C4-2B (cell line): ENCODE data around the gene DGKD.
A peak's percentile ranks its signal among the peaks of the same experiment; 100 is the strongest.

Source experiments
- H3K27ac ChIP-seq: fragments of 450-650 bp; 2 replicates; pipeline ENCODE4 v1.5.1; 2017
- ZFX ChIP-seq: fragments of 450-650 bp; IDR thresholded peaks from 2 replicates; pipeline ENCODE4 v1.6.1; 2017
- TF ChIP-seq, protein P1 (sequence below): fragments of 450-650 bp; conservative IDR thresholded peaks from 2 replicates; pipeline ENCODE4 v1.5.1; 2017; ENCODE audit warnings: mild to moderate bottlenecking

DGKD gene

GRCh38 chr2:233449081-233449901 is 95.0 kb downstream of the DGKD start:
- peak overlapping the region; percentile 9; the same call in 1 of the 2 replicates for H3K27ac ChIP-seq
- TF ChIP-seq, protein P1, sequence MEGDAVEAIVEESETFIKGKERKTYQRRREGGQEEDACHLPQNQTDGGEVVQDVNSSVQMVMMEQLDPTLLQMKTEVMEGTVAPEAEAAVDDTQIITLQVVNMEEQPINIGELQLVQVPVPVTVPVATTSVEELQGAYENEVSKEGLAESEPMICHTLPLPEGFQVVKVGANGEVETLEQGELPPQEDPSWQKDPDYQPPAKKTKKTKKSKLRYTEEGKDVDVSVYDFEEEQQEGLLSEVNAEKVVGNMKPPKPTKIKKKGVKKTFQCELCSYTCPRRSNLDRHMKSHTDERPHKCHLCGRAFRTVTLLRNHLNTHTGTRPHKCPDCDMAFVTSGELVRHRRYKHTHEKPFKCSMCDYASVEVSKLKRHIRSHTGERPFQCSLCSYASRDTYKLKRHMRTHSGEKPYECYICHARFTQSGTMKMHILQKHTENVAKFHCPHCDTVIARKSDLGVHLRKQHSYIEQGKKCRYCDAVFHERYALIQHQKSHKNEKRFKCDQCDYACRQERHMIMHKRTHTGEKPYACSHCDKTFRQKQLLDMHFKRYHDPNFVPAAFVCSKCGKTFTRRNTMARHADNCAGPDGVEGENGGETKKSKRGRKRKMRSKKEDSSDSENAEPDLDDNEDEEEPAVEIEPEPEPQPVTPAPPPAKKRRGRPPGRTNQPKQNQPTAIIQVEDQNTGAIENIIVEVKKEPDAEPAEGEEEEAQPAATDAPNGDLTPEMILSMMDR = peak; percentile 77
- no peak for TF ChIP-seq ZFX

GRCh38 chr2:233449921-233450863 is 95.9 kb downstream of the DGKD start:
- H3K27ac ChIP-seq = no peak overlapping the region
- TF ChIP-seq, protein P1 = no peak
- TF ChIP-seq ZFX = no peak

GRCh38 chr2:233450864-233451575 is 96.7 kb downstream of the DGKD start:
- TF ChIP-seq, protein P1 = no peak
- no peak for TF ChIP-seq ZFX
- H3K27ac ChIP-seq = no peak overlapping the region

- no peak overlapping the region for H3K27ac ChIP-seq
- TF ChIP-seq, protein P1 = no peak
- no peak for TF ChIP-seq ZFX
These were observed 97.7 kb downstream of the DGKD start for GRCh38 chr2:233451950-233452349.

DNA sequence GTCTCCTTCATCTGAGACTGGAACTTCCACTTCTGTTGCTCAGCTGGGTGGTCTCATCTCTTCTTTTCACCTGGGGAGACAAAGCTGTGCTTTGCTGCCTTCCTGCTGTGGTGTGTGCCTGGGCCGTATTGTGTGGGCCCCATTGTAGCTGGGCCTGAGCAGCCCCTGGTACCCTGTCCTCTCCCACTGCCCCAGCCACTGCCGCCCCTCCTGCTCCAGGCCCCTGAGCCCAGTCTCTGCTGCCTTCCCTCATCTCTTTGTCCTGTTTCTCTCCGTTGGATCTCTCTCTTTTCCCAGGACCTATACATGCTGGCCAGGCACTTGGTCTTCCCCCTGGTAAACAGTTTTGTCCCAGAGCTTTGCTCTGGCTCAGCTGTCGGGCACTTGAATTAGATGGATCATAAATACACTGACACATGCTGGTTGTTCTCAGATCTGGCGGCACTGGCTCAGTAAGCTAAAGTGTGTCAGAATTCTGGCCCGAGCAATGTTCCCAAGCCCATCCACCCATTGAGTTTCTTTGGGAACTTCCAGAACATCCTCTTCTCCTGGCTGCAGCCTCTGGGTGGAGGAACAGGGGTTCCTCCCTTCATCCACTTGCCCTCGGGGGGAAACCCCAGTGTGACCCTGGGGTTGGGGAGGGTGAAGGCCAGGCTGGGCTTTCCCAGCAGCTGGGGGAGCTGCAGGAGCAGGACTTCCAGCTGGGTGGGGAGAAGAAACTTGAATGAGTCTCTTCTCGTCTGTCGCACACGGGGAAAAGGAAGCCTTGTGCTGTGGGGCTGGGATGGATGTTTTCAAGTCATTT is 99.0 kb downstream of the DGKD start:
- TF ChIP-seq, protein P1 = no peak
- no peak for TF ChIP-seq ZFX
- H3K27ac ChIP-seq = no peak overlapping the region

DNA sequence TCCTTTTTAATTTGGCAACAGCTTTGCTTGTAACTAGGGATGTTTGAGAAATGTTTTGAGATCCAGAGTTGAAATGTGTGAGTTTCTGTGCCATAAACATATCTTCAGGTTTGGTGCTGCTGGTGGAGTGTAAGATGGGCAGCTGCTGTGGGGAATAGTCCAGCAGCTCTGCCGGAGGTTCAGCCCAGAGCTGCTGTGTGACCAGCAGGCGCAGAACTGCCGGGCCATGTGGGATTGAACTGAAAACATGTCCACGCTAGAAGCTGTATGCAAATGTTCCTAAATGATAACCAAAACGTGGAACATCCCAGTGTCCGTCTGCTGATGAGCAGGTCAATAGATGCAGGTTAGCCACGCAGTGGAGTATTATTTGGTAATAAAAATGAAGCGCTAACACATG is 99.6 kb downstream of the DGKD start:
- TF ChIP-seq, protein P1 = no peak
- no peak for TF ChIP-seq ZFX
- H3K27ac ChIP-seq = no peak overlapping the region
